NCI-H2227 (cell line): ENCODE results near the gene ADAMTS14.

ENCODE experiments used
- DNase-seq: peaks from one replicate; lab custom pipeline; 2025; ENCODE audit not compliant: unreplicated experiment; lab: John Stamatoyannopoulos, UW

ADAMTS14 gene

GRCh38 chr10:70674560-70675495 is 2.5 kb downstream of the ADAMTS14 start:
- DNase-seq = no peak

GRCh38 chr10:70675496-70676161 is 3.3 kb downstream of the ADAMTS14 start:
- DNase-seq = no peak

- no peak for DNase-seq
These were observed 4.2 kb downstream of the ADAMTS14 start for GRCh38 chr10:70676511-70676910.

GRCh38 chr10:70677016-70677415 is 4.7 kb downstream of the ADAMTS14 start:
- no peak for DNase-seq

- no peak for DNase-seq
These were observed 5.4 kb downstream of the ADAMTS14 start for GRCh38 chr10:70677620-70678249.

- DNase-seq = no peak
These were observed 5.9 kb downstream of the ADAMTS14 start for GRCh38 chr10:70678250-70678635.

GRCh38 chr10:70678757-70679489 is 6.6 kb downstream of the ADAMTS14 start:
- no peak for DNase-seq

GRCh38 chr10:70679498-70679897 is 7.2 kb downstream of the ADAMTS14 start:
- no peak for DNase-seq

- no peak for DNase-seq
These were observed 8.8 kb downstream of the ADAMTS14 start for GRCh38 chr10:70680899-70681730.

- DNase-seq = no peak
These were observed 9.4 kb downstream of the ADAMTS14 start for GRCh38 chr10:70681731-70682005.

- no peak for DNase-seq
These were observed 10.8 kb downstream of the ADAMTS14 start for GRCh38 chr10:70682920-70683600.

- no peak for DNase-seq
These were observed 11.3 kb downstream of the ADAMTS14 start for GRCh38 chr10:70683601-70683934.

- DNase-seq = no peak
These were observed 11.6 kb downstream of the ADAMTS14 start for GRCh38 chr10:70683940-70684339.

GRCh38 chr10:70684374-70684773 is 12.1 kb downstream of the ADAMTS14 start:
- no peak for DNase-seq

GRCh38 chr10:70684839-70685454 is 12.6 kb downstream of the ADAMTS14 start:
- no peak for DNase-seq

- DNase-seq = no peak
These were observed 13.2 kb downstream of the ADAMTS14 start for GRCh38 chr10:70685455-70685911.

- no peak for DNase-seq
These were observed 16.5 kb downstream of the ADAMTS14 start for GRCh38 chr10:70688828-70689227.

- DNase-seq = no peak
These were observed 17.4 kb downstream of the ADAMTS14 start for GRCh38 chr10:70689661-70690060.

- no peak for DNase-seq
These were observed 18.3 kb downstream of the ADAMTS14 start for GRCh38 chr10:70690589-70690988.

- DNase-seq = no peak
These were observed 19.3 kb downstream of the ADAMTS14 start for GRCh38 chr10:70691611-70692010.
